C4-2B (cell line): ENCODE results near the gene KMT2B.
"Not testable (repeated sequence)": the region's sequence is repeated elsewhere in the genome, so short reads cannot be mapped to it uniquely, and the experiment has no call there.

Source experiments
- ZFX ChIP-seq: fragments of 450-650 bp; IDR thresholded peaks from 2 replicates; pipeline ENCODE4 v1.6.1; 2017
- TF ChIP-seq, protein P1 (sequence below): fragments of 450-650 bp; conservative IDR thresholded peaks from 2 replicates; pipeline ENCODE4 v1.5.1; 2017; ENCODE audit warnings: mild to moderate bottlenecking

DNA sequence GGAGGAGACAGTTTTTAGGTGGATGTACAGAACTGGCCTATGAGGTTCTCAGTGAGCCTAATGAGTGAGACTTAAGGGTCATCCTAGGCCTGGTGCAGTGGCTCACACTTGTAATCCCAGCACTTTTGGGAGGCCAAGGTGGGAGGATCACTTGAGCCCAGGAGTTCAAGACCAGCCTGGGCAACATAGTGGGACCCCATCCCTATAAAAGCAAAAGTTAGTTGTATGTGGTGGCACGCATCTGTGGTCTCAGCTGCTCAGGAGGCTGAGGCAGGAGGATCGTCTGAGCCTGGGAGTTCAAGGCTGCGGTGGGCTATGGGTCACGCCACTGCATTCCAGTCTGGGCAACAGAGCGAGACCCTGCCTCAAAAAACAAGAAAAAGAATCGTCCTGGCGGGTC is 6.3 kb downstream of the KMT2B start:
- TF ChIP-seq, protein P1, sequence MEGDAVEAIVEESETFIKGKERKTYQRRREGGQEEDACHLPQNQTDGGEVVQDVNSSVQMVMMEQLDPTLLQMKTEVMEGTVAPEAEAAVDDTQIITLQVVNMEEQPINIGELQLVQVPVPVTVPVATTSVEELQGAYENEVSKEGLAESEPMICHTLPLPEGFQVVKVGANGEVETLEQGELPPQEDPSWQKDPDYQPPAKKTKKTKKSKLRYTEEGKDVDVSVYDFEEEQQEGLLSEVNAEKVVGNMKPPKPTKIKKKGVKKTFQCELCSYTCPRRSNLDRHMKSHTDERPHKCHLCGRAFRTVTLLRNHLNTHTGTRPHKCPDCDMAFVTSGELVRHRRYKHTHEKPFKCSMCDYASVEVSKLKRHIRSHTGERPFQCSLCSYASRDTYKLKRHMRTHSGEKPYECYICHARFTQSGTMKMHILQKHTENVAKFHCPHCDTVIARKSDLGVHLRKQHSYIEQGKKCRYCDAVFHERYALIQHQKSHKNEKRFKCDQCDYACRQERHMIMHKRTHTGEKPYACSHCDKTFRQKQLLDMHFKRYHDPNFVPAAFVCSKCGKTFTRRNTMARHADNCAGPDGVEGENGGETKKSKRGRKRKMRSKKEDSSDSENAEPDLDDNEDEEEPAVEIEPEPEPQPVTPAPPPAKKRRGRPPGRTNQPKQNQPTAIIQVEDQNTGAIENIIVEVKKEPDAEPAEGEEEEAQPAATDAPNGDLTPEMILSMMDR: not testable (repeated sequence)
- TF ChIP-seq ZFX: not testable (repeated sequence)
